GM19397 (cell line): Measurements from ENCODE around the gene CNTF.

Experiments used
- ATAC-seq: cut with Tn5 transposase; IDR thresholded peaks from one replicate; pipeline ENCODE4 v1.9.1; 2021; ENCODE audit warnings: mild to moderate bottlenecking, moderate library complexity; ENCODE audit not compliant: unreplicated experiment

Gene CNTF

DNA sequence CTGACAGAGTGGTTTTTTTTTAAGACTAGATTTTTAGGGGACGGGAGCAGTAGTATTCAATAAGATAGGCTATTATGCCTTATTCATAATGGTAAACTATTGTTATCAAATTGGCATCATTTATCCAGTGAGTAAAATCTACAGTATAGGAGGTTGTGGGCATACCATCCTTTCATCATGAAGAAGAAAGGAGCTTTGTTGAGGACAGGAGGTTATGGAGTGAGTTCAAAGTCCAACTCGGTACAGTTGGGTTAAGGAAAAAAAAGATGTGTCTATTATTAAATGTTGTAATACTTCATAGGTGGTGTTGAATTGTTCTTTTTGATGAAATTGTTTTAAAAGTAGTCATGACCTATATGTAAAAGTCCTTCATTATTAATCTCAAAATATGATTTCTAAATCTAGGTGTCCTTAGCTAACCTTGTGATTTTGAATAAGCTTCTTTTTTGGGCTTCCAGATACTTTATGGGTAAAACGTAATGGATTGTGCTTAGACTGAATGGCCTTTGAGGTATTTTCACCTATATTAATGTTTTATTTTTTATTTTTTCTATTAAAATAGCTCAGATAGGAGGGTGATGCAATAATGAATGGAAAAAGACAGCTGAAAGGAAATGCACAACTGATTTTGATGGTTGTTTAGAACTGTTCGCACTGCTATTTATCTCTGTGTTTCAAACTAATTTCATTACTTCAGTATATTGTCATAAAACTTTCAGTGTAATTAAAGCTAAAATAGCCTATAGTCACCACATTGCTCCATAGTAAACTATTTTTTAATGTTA lies 15.3 kb upstream of the CNTF start:
- ATAC-seq = no peak

DNA sequence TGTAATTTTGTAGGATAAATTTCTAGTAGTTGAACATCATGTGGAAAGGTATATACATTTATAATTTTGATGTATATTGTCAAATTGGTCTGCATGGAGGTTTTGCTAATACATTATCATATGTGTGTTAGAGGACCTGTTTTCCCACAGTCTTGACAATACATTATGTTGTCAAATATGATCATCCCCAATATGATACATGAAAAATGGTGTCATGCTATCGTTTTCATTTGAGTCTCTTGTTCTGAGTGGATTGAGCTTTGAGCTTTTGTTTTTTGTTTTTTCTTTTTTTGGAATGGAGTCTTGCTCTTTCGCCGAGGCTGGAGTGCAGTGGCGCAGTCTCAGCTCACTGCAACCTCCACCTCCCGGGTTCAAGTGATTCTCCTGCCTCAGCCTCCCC lies 14.1 kb upstream of the CNTF start:
- no peak for ATAC-seq

DNA sequence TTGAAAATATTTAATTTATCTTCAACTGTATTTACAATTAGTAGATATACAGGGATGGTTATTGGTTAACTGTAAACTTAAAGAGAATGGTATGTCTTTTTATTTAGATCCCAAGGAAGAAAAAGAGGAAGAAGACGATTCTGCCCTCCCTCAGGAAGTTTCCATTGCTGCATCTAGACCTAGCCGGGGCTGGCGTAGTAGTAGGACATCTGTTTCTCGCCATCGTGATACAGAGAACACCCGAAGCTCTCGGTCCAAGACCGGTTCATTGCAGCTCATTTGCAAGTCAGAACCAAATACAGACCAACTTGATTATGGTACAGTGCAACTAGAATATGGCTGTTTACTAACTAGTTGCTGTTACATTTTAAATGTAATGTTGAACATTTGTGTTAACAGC lies 12.7 kb upstream of the CNTF start:
- no peak for ATAC-seq

DNA sequence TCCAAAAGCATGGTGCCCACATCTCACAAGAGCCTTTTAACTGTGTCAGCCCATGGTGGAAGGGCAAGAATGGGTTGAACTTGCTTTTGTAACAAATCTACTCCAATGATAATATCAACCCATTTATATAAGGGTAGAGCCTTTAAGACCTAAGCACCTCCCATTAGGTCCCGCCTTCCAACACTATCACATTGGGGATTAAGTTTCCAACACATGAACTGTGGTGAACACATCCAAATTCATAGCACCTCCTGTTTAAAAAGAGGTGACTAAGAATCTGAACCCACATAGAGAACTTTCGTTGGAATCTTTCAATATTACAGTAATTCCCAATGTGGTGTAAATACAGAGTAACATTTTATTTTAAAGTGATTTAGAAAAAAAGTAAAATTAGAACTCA lies 9.2 kb upstream of the CNTF start:
- no peak for ATAC-seq

DNA sequence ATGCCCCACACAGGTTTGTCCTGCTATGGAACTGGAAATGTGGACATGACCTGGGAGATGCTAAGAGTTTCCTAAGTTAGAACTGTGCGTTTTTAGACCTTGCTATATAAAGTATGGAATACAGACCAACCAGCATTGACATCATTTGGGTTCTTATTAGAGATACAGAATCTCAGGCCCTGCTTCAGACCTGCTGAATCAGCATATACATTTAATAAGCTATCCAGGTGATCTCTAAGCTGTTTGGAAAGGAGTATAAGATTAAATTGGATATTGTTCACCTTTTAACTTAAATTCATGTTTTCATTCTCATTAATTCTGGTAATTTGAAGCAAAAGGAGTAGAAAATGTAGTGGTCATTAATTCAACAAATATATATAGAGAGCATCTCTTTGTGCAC lies 6.9 kb upstream of the CNTF start:
- ATAC-seq = no peak

DNA sequence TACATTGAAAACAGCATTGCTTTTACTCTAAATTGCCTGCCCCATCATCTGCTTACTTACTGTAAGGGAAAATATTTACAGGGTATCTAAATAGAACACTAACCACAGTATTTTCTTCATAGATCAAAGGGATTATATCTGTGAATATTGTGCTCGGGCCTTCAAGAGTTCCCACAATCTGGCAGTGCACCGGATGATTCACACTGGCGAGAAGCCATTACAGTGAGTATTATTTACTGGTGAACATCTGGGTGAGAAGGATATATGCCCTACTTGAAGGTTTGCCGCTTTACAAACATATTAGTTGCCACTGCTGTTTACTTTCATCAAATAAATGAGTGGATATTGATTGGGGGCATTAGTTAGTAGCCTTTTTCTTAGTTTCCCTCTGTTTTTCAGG lies 5.9 kb upstream of the CNTF start:
- ATAC-seq = no peak

DNA sequence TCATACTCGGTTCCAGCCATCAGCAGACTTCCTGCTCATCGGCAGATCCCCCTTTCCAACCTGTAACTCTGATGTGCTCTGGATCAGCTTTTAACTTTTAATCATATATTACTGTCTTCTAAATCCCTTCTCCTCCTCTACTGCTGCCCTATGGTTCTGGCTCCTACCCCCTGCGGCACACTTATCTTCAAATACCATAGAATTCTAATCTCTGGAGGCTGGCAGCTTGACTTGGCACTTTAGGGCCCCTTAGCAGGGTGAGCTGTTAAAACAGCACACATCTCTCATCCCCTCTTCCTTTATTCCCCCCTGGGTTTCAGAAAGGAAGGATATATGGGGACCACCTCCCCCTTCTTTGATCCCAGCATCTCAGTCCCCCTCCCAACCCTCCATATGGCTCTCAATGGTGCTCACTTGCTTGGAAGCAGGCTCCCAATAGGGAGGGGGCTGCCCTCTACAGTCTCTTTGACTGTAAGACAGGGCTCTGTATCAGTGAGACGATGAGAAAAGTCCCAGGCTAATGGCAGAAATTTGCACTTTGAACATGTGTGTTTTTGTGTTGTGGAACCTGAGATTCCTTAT lies 4.4 kb upstream of the CNTF start:
- ATAC-seq = no peak

GRCh38 chr11:58621586-58622262 lies 741 bp upstream of the CNTF start:
- no peak for ATAC-seq

- no peak for ATAC-seq
Observed at GRCh38 chr11:58625086-58625485, 2.6 kb downstream of the CNTF start.

DNA sequence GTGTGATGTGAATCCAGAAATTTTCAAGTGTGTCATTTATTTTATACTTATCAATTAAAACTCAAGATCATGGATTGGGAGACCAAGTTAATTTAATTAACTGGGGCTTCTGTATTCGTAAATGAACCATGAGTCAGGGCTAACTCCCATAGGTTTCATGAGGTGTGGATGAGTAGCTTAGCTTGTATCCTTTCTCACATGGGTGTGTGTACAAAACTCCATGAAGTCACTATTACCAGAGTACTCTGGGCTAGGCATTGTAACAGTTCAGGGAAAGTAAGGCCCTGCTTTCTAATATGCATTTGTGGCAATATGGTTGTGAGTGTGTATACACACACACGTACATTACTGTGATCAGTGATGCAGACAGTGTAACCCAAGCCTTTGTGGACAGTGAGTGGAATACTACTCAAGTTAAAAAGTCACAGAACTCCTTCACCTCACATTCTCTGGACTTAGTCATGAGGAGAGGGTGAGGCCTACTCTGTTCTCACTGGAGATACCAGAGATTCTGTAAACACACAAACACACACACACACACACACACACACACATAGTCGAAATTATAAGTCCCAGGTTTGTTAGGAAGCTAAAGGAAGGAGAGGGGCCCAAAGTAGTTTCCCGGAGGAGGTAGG lies 3.5 kb downstream of the CNTF start:
- ATAC-seq = no peak

DNA sequence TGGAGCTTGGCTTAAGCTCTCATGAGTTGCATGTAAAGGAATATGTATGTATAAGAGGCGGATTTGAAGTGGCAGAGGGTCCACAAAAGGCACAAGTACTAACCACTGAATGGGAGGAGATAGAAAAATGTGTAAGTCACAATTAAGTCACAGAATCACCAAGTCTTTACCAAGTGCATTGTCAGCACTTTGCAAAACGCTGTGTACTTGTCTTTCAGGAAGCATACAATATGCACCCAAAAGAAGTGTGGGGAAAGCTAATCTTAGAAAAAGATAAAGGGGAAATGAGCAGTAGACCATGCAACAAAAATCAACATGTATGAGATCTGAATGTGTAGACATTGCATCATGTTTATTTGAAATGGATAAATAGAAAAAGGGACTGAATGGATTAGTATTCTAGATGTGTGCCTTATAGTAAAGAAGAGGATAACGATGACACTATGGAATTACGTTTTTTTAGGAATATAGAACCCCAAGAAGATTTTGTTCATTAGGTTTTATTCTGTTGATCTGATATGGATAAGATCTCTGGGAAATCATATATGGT lies 4.5 kb downstream of the CNTF start:
- no peak for ATAC-seq

DNA sequence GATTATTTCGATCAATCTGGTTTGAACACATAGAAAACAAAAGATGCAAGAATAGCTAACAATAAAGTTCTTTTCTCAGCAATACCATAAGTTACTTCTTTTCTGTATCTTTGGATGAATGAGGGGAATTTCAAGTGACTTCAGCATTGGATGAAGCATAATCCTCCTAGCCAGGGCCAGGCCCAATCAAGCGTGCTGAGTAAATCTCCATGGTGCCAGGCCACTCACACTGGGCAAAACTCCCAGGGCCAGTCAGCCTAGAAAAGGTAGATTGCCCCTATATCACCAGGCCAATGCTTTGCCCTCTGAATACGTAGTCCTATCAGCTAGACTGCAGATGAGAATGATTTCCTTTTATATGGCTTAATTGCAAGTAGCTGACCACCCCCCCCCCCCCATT lies 6.0 kb downstream of the CNTF start:
- ATAC-seq = no peak

GRCh38 chr11:58629857-58630256 lies 7.4 kb downstream of the CNTF start:
- ATAC-seq = no peak

GRCh38 chr11:58631378-58631777 lies 8.9 kb downstream of the CNTF start:
- ATAC-seq = no peak

GRCh38 chr11:58632510-58632909 lies 10.0 kb downstream of the CNTF start:
- ATAC-seq = no peak

DNA sequence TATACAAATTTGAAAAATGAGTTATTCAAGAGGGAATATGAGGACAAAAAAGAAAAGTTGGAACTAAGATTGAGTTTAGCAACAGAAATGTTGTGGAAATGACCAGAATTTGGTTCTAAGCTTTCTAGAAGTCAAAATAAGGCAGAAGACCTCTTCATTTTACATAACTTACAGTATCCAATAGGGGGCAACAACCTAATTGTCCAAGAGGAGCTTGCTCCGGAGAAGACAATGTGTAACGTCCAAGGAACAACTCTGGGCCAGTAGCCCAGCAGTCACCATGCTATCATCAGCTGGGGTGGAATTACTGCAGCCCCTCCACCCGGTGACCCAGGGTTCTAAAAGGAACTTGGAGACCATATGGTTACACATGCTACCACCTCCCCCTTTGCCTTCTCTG lies 14.1 kb downstream of the CNTF start:
- ATAC-seq = no peak

DNA sequence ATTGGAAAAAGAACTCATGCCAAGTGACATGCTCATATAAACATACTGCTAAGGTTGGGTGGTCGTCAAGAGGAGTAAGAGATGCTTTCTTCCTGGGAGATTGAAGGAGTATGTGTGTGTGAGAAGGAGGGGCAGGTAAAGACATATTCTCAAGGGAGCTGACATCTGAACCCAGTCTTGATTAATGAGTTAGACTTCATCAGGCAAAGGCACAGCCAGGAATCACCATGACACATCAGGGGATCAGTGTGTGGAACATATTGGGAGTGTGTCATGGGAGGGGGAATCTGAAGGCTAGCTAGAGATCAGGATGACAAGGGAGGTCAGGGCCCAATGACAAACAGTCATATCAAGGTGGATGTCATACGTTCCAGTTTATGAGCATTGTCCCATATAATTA lies 14.9 kb downstream of the CNTF start:
- no peak for ATAC-seq

- no peak for ATAC-seq
Observed at GRCh38 chr11:58639103-58639502, 16.6 kb downstream of the CNTF start.

GRCh38 chr11:58639669-58640068 lies 17.2 kb downstream of the CNTF start:
- ATAC-seq = no peak

- ATAC-seq = no peak
Observed at GRCh38 chr11:58640386-58641023, 18.0 kb downstream of the CNTF start.

DNA sequence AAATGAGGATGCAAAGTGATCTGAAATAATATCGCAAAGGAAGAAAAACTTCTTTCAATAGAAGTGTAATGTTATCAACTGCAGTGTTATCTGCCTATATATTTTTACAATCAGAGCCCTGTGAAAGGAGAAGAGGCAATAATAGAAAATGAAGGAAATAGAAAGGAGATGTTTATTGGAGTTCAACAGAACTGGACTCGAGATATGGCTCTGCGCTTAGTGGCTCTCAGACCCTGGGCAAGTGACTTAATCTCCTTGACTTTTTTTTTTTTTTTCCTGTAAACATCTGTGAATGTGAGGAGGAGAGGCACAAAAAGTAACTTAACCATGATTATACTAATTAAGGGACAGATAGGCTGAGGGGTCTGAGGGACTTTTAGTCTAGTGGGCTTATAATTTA lies 18.9 kb downstream of the CNTF start:
- ATAC-seq = no peak
